A549 (cell line): ENCODE data around the gene TPRN. TPM values are rescaled to one million over a fixed set of nuclear protein-coding genes. Genes with fewer than 3 reads are reported as not detected.

Experiments
- BHLHE40 ChIP-seq: IDR thresholded peaks from 2 replicates; pipeline ENCODE4 v1.6.1; 2012; ENCODE audit warnings: low read depth, low read length, inconsistent platforms
- CBX8 ChIP-seq: fragments of 200-600 bp; sonication (generic); IDR thresholded peaks from 2 replicates; pipeline ENCODE4 v1.6.1; 2016
- CHD2 ChIP-seq: fragments of 150-350 bp; IDR thresholded peaks from 2 replicates; pipeline ENCODE4 v1.6.1; 2014; ENCODE audit warnings: low read length; ENCODE audit not compliant: partially characterized antibody
- CTCF ChIP-seq: fragments of >200 bp; sonication (Bioruptor Twin); formaldehyde crosslinking; IDR thresholded peaks from 3 replicates; pipeline ENCODE4 v1.5.1; 2016
- EHF ChIP-seq: fragments of 250-450 bp; sonication (Bioruptor Pico); IDR thresholded peaks from 2 replicates; pipeline ENCODE4 v1.5.0; 2020; ENCODE audit warnings: mild to moderate bottlenecking
- EHMT2 ChIP-seq: fragments of 200-600 bp; sonication (generic); IDR thresholded peaks from 2 replicates; pipeline ENCODE4 v1.6.1; 2016; ENCODE audit warnings: antibody characterized with exemption, low read depth, mild to moderate bottlenecking, moderate library complexity
- ESRRA ChIP-seq: fragments of 150-350 bp; IDR thresholded peaks from 2 replicates; pipeline ENCODE4 v1.6.1; 2014; ENCODE audit warnings: mild to moderate bottlenecking, low read length, borderline replicate concordance
- FOSB ChIP-seq: fragments of 250-450 bp; sonication (Bioruptor Pico); IDR thresholded peaks from 2 replicates; pipeline ENCODE4 v1.5.0; 2020; ENCODE audit warnings: mild to moderate bottlenecking, moderate library complexity
- FOSL2 ChIP-seq, 2 experiments: fragments of 450-650 bp in 1 of 2; fragments of >200 bp in 1 of 2; sonication (Bioruptor Twin) in 1 of 2; formaldehyde crosslinking; IDR thresholded peaks; 2 replicates each; pipeline versions ENCODE4 v1.5.0 to v1.6.1; 2016 to 2020; ENCODE audit warnings: mild to moderate bottlenecking in 1 of 2, moderate library complexity in 1 of 2
- GATA3 ChIP-seq: IDR thresholded peaks from 2 replicates; pipeline ENCODE4 v1.6.1; 2012; ENCODE audit warnings: borderline replicate concordance
- HDAC2 ChIP-seq: fragments of 200-600 bp; sonication (generic); IDR thresholded peaks from 2 replicates; pipeline ENCODE4 v1.6.1; 2016
- HEYL ChIP-seq: fragments of 250-450 bp; sonication (Bioruptor Pico); IDR thresholded peaks from 2 replicates; pipeline ENCODE4 v1.8.0; 2021; ENCODE audit warnings: mild to moderate bottlenecking, moderate library complexity
- HOXA7 ChIP-seq: fragments of 250-450 bp; sonication (Bioruptor Pico); IDR thresholded peaks from 2 replicates; pipeline ENCODE4 v1.5.0; 2020; ENCODE audit warnings: mild to moderate bottlenecking, moderate library complexity
- HOXB13 ChIP-seq: fragments of 250-450 bp; sonication (Bioruptor Pico); IDR thresholded peaks from 2 replicates; pipeline ENCODE4 v1.5.0; 2020; ENCODE audit warnings: low read depth, mild to moderate bottlenecking, moderate library complexity
- JUNB ChIP-seq: fragments of >200 bp; sonication (Bioruptor Twin); formaldehyde crosslinking; IDR thresholded peaks from 2 replicates; pipeline ENCODE4 v1.6.1; 2016
- KDM1A ChIP-seq: fragments of 200-600 bp; sonication (generic); IDR thresholded peaks from 2 replicates; pipeline ENCODE4 v1.6.1; 2016; ENCODE audit warnings: low read depth, mild to moderate bottlenecking
- KDM5A ChIP-seq: fragments of 200-600 bp; sonication (generic); IDR thresholded peaks from 2 replicates; pipeline ENCODE4 v1.6.1; 2016; ENCODE audit warnings: antibody characterized with exemption, mild to moderate bottlenecking
- MAFK ChIP-seq: fragments of 450-650 bp; IDR thresholded peaks from 2 replicates; pipeline ENCODE4 v1.6.1; 2014; ENCODE audit not compliant: partially characterized antibody
- MAZ ChIP-seq: fragments of 150-350 bp; IDR thresholded peaks from 2 replicates; pipeline ENCODE4 v1.6.1; 2014; ENCODE audit warnings: antibody characterized with exemption, low read depth, low read length, borderline replicate concordance
- NFE2L2 ChIP-seq: fragments of 150-350 bp; conservative IDR thresholded peaks from 2 replicates; pipeline ENCODE4 v1.6.1; 2014; ENCODE audit warnings: low read length
- NR3C1 ChIP-seq: fragments of >200 bp; sonication (Bioruptor Twin); formaldehyde crosslinking; IDR thresholded peaks from 3 replicates; pipeline ENCODE4 v1.6.1; 2017
- PBX3 ChIP-seq: IDR thresholded peaks from 2 replicates; pipeline ENCODE4 v1.6.1; 2012
- POLR2AphosphoS2 ChIP-seq: conservative IDR thresholded peaks from 2 replicates; pipeline ENCODE4 v1.6.1; 2012; ENCODE audit warnings: low read length, improper control_type of control experiment, inconsistent platforms
- RAD21 ChIP-seq, 2 experiments: fragments of >200 bp in 1 of 2; sonication (Bioruptor Twin) in 1 of 2; formaldehyde crosslinking in 1 of 2; IDR thresholded peaks in 1 of 2; conservative IDR thresholded peaks in 1 of 2; 2 replicates in 1 of 2; 3 replicates in 1 of 2; pipeline ENCODE4 v1.6.1; 2012 to 2018; ENCODE audit warnings: inconsistent platforms in 1 of 2
- RARB ChIP-seq: fragments of 250-450 bp; sonication (Bioruptor Pico); IDR thresholded peaks from 2 replicates; pipeline ENCODE4 v1.8.0; 2021; ENCODE audit warnings: mild to moderate bottlenecking, moderate library complexity
- RCOR1 ChIP-seq: fragments of 150-350 bp; IDR thresholded peaks from 2 replicates; pipeline ENCODE4 v1.6.1; 2014; ENCODE audit warnings: antibody characterized with exemption, low read length, low read depth
- RFX5 ChIP-seq: fragments of 450-650 bp; IDR thresholded peaks from 2 replicates; pipeline ENCODE4 v1.7.1; 2014; ENCODE audit warnings: antibody characterized with exemption, mild to moderate bottlenecking, moderate library complexity
- SMC3 ChIP-seq: fragments of >200 bp; sonication (Bioruptor Twin); formaldehyde crosslinking; IDR thresholded peaks from 3 replicates; pipeline ENCODE4 v1.6.1; 2018; ENCODE audit warnings: inconsistent platforms
- SREBF2 ChIP-seq: fragments of 450-650 bp; IDR thresholded peaks from 2 replicates; pipeline ENCODE4 v1.6.1; 2014; ENCODE audit warnings: mild to moderate bottlenecking, moderate library complexity
- TP53 ChIP-seq: fragments of 250-450 bp; sonication (Bioruptor Pico); IDR thresholded peaks from 2 replicates; pipeline ENCODE4 v1.5.0; 2021; ENCODE audit warnings: mild to moderate bottlenecking, moderate library complexity
- ZC3H11A ChIP-seq: fragments of 450-650 bp; IDR thresholded peaks from 2 replicates; pipeline ENCODE4 v1.6.1; 2014; ENCODE audit warnings: antibody characterized with exemption, mild to moderate bottlenecking
- ZFP36 ChIP-seq: fragments of 450-650 bp; IDR thresholded peaks from 2 replicates; pipeline ENCODE4 v1.6.1; 2014; ENCODE audit warnings: borderline replicate concordance; ENCODE audit not compliant: partially characterized antibody
- ZNF302 ChIP-seq: fragments of 250-450 bp; sonication (Bioruptor Pico); IDR thresholded peaks from 2 replicates; pipeline ENCODE4 v1.9.0; 2021; ENCODE audit warnings: inconsistent platforms, mild to moderate bottlenecking, moderate library complexity
- ZSCAN20 ChIP-seq: fragments of 250-450 bp; sonication (Bioruptor Pico); IDR thresholded peaks from 2 replicates; pipeline ENCODE4 v1.8.0; 2022; ENCODE audit warnings: mild to moderate bottlenecking, moderate library complexity
- polyA plus RNA-seq, 4 experiments: library from polyadenylated mRNA; depleted of rRNA in 3 of 4; stranded (reverse); fragments of >200 nt; fragmentation: RNase III in 1 of 4; extraction: RNeasy Plus Mini Kit Qiagen cat#74134 plus additional on column Dnase treatment in 1 of 4; gene quantifications; 2 replicates in 3 of 4; 3 replicates in 1 of 4; pipeline ENCODE4 v1.2.3, GENCODE V29; 2011 to 2017
- TF ChIP-seq, protein P1 (sequence below): IDR thresholded peaks from 2 replicates; pipeline ENCODE4 v1.6.1; 2012
- TF ChIP-seq, protein P2 (sequence below): fragments of >200 bp; sonication (Bioruptor Twin); formaldehyde crosslinking; IDR thresholded peaks from 3 replicates; pipeline ENCODE4 v1.6.1; 2016
- TF ChIP-seq, protein P3 (sequence below): fragments of 450-650 bp; IDR thresholded peaks from 2 replicates; pipeline ENCODE4 v1.6.1; 2014; ENCODE audit warnings: antibody characterized with exemption
- TF ChIP-seq, protein P4 (sequence below): fragments of >200 bp; sonication (Bioruptor Twin); formaldehyde crosslinking; IDR thresholded peaks from 2 replicates; pipeline ENCODE4 v1.6.1; 2016

The TPRN gene
- polyA plus RNA-seq, 2 of the 4 experiments (the other 2 are of a cell fraction): 2.1 to 6.5 TPM

DNA sequence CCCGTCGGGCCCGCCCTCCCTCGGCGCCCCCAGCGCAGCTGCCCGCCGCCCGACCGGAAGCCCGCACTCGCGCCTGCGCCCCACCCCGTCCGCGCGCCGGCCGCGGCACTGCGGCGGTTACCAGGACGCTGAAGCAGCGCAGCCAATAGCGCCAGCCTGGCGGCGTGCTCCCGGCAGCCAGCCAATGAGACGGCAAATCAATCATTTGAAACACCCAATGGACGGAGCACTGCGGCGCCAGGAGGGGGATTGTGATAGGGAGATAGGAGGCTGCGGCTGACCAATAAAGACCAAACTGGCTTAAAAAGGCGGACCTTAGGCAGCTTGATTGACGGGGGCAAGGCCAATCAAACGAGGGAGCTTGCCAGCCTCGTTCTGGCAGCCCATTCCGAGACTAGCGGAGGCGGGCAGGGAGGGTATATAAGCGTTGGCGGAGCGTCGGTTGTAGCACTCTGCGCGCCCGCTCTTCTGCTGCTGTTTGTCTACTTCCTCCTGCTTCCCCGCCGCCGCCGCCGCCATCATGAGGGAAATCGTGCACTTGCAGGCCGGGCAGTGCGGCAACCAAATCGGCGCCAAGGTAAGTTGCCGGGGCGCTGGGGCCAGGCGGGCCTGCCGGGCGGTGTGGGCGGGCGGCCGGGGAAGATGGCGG lies 40.4 kb upstream of the TPRN start, which contains the start of gene TUBB4B (continued):
- TF ChIP-seq ZSCAN20 (no peak), GATA3 (peak; percentile 28; the same call in 1 of the 2 replicates), HOXA7 (CRISPR knock-in tag) (no peak), CBX8 (no peak), KDM1A (no peak), TP53 (CRISPR knock-in tag) (peak; percentile 87; the same call in 1 of the 2 replicates), NFE2L2 (no peak), EHMT2 (no peak), MAZ (no peak; the same call in 1 of the 2 replicates), CHD2 (no peak), HDAC2 (no peak), RARB (CRISPR knock-in tag) (no peak), SMC3 (no peak), PBX3 (peak; percentile 100), SREBF2 (no peak), JUNB (no peak), POLR2AphosphoS2 (no peak; the same call in 1 of the 2 replicates), NR3C1 (no peak), ZC3H11A (no peak), ZFP36 (no peak), RFX5 (peak; percentile 78), FOSL2 (IDR thresholded peaks at IDR 0.05) (no peak), FOSL2 (CRISPR knock-in tag; IDR thresholded peaks at IDR 0.05) (no peak; the same call in 1 of the 2 replicates), RAD21 (conservative IDR thresholded peaks at IDR 0.05 in 1 of 2, IDR thresholded peaks at IDR 0.05 in 1 of 2) (no peak), MAFK (no peak), KDM5A (no peak), EHF (no peak), HEYL (CRISPR knock-in tag) (no peak), ESRRA (no peak), CTCF (no peak), RCOR1 (no peak), HOXB13 (no peak), BHLHE40 (no peak), FOSB (CRISPR knock-in tag) (no peak), ZNF302 (CRISPR knock-in tag) (no peak)
- TF ChIP-seq, protein P1, sequence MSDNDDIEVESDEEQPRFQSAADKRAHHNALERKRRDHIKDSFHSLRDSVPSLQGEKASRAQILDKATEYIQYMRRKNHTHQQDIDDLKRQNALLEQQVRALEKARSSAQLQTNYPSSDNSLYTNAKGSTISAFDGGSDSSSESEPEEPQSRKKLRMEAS: peak; percentile 17; the same call in 1 of the 2 replicates
- TF ChIP-seq, protein P2, sequence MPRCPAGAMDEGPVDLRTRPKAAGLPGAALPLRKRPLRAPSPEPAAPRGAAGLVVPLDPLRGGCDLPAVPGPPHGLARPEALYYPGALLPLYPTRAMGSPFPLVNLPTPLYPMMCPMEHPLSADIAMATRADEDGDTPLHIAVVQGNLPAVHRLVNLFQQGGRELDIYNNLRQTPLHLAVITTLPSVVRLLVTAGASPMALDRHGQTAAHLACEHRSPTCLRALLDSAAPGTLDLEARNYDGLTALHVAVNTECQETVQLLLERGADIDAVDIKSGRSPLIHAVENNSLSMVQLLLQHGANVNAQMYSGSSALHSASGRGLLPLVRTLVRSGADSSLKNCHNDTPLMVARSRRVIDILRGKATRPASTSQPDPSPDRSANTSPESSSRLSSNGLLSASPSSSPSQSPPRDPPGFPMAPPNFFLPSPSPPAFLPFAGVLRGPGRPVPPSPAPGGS: peak; percentile 99
- TF ChIP-seq, protein P3, sequence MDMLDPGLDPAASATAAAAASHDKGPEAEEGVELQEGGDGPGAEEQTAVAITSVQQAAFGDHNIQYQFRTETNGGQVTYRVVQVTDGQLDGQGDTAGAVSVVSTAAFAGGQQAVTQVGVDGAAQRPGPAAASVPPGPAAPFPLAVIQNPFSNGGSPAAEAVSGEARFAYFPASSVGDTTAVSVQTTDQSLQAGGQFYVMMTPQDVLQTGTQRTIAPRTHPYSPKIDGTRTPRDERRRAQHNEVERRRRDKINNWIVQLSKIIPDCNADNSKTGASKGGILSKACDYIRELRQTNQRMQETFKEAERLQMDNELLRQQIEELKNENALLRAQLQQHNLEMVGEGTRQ: no peak
- TF ChIP-seq, protein P4, sequence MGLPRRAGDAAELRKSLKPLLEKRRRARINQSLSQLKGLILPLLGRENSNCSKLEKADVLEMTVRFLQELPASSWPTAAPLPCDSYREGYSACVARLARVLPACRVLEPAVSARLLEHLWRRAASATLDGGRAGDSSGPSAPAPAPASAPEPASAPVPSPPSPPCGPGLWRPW: no peak
